Endothelial cell of umbilical vein (primary cell): ENCODE results near the gene CD81. TPM values are rescaled to one million over a fixed set of nuclear protein-coding genes. Genes with fewer than 3 reads are reported as not detected.

Experiments
- BruUV-seq: library from RNA; stranded (reverse); fragments of 400-500 nt; replicated peaks from 2 replicates; lab custom pipeline; 2021; lab: Mats Ljungman, UMichigan
- CTCF ChIA-PET: fragments of 300-600, 350-600 bp; sonication (Branson Sonifier 250); formaldehyde crosslinking; loops from one replicate; lab custom pipeline; 2021; ENCODE audit warnings: antibody characterized with exemption, inconsistent platforms; lab: Charles Lee
- POLR2A ChIA-PET: fragments of 300-600, 350-600 bp; sonication (Branson Sonifier 250); formaldehyde crosslinking; loops from one replicate; lab custom pipeline; 2021; ENCODE audit warnings: antibody characterized with exemption, inconsistent platforms; lab: Charles Lee
- DNase-seq: peaks from one replicate; pipeline ENCODE4 v3.0.0-alpha.2; 2011; ENCODE audit warnings: low read depth, low spot score
- FAIRE-seq: peaks from 2 replicates; lab custom pipeline; 2011; peaks lifted over from hg19 to GRCh38; lab: Jason Lieb, UNC
- H2AFZ ChIP-seq: 2 replicates; pipeline ENCODE4 v1.6.0; 2012; ENCODE audit warnings: low read depth, low read length, control low read depth, inconsistent platforms
- H3K27ac ChIP-seq: 2 replicates; pipeline ENCODE4 v1.5.1; 2011; ENCODE audit warnings: low read depth, mild to moderate bottlenecking, control low read depth, low read length, moderate library complexity; ENCODE audit not compliant: insufficient read depth
- H3K27me3 ChIP-seq, 2 experiments: 2 replicates each; pipeline versions ENCODE4 v1.6.0 to v1.6.1; 2011; ENCODE audit warnings: low read length in 2 of 2, mixed read lengths in 1 of 2; ENCODE audit not compliant: control insufficient read depth in 2 of 2, insufficient read depth in 2 of 2
- H3K36me3 ChIP-seq, 2 experiments: 2 replicates in 1 of 2; 3 replicates in 1 of 2; pipeline ENCODE4 v1.5.1; 2011; ENCODE audit warnings: low read length in 2 of 2, mild to moderate bottlenecking in 1 of 2, moderate library complexity in 1 of 2; ENCODE audit not compliant: control insufficient read depth in 2 of 2, insufficient read depth in 2 of 2; ENCODE audit errors: extremely low read depth in 1 of 2
- H3K4me1 ChIP-seq: 3 replicates; pipeline ENCODE4 v1.5.1; 2011; ENCODE audit warnings: mild to moderate bottlenecking, low read length; ENCODE audit not compliant: control insufficient read depth, insufficient read depth; ENCODE audit errors: extremely low read depth
- H3K4me2 ChIP-seq: 2 replicates; pipeline ENCODE4 v1.6.1; 2011; ENCODE audit warnings: low read length, control low read depth, mixed read lengths; ENCODE audit not compliant: insufficient read depth
- H3K4me3 ChIP-seq, 3 experiments: fragments of 200-600 bp in 1 of 3; sonication (generic), shearing (Covaris generic) in 1 of 3; replicated peaks in 1 of 3; 2 replicates each; pipeline ENCODE4 v1.5.1; 2011 to 2016; ENCODE audit warnings: control low read depth in 3 of 3, low read length in 3 of 3, mild to moderate bottlenecking in 2 of 3, inconsistent platforms in 1 of 3, low read depth in 1 of 3, moderate library complexity in 1 of 3; ENCODE audit not compliant: insufficient read depth in 1 of 3
- H3K79me2 ChIP-seq: 2 replicates; pipeline ENCODE4 v1.6.0; 2012; ENCODE audit warnings: low read length, inconsistent platforms; ENCODE audit not compliant: control insufficient read depth, insufficient read depth
- H3K9ac ChIP-seq: replicated peaks from 2 replicates; pipeline ENCODE3; 2011; ENCODE audit warnings: low read length, control low read depth; ENCODE audit not compliant: insufficient read depth; ENCODE audit errors: extremely low read depth
- H3K9me1 ChIP-seq: replicated peaks from 3 replicates; pipeline ENCODE4 v1.6.0; 2011; ENCODE audit warnings: mild to moderate bottlenecking, low read length; ENCODE audit not compliant: control insufficient read depth, insufficient read depth; ENCODE audit errors: extremely low read depth
- H3K9me3 ChIP-seq: replicated peaks from 2 replicates; pipeline ENCODE4 v1.5.1; 2012; ENCODE audit warnings: low read length, inconsistent platforms; ENCODE audit not compliant: control insufficient read depth, insufficient read depth
- H4K20me1 ChIP-seq: replicated peaks from 2 replicates; pipeline ENCODE3; 2011; ENCODE audit warnings: mild to moderate bottlenecking, low read length; ENCODE audit not compliant: control insufficient read depth, insufficient read depth; ENCODE audit errors: extremely low read depth
- EZH2 ChIP-seq: IDR thresholded peaks from 2 replicates; pipeline ENCODE4 v1.6.1; 2012; ENCODE audit warnings: borderline replicate concordance, low read depth, mild to moderate bottlenecking, moderate library complexity, low read length, inconsistent platforms; ENCODE audit not compliant: severe bottlenecking
- FOS ChIP-seq: IDR thresholded peaks from 2 replicates; pipeline ENCODE4 v1.6.1; 2011; ENCODE audit warnings: mild to moderate bottlenecking, low read length, moderate library complexity, borderline replicate concordance; ENCODE audit not compliant: insufficient read depth
- GATA2 ChIP-seq: IDR thresholded peaks from 2 replicates; pipeline ENCODE4 v1.7.0; 2011; ENCODE audit warnings: low read depth, mild to moderate bottlenecking, moderate library complexity, mixed read lengths, low read length; ENCODE audit not compliant: insufficient read length, insufficient read depth
- JUN ChIP-seq: IDR thresholded peaks from 2 replicates; pipeline ENCODE4 v1.6.1; 2011; ENCODE audit warnings: borderline replicate concordance, low read depth; ENCODE audit not compliant: insufficient read length, insufficient read depth
- MYC ChIP-seq: IDR thresholded peaks from one replicate; pipeline ENCODE4 v1.6.1; 2011; ENCODE audit warnings: mild to moderate bottlenecking, low read depth, low read length
- POLR2A ChIP-seq: IDR thresholded peaks from 2 replicates; pipeline ENCODE4 v1.6.1; 2012; ENCODE audit warnings: low read depth, mild to moderate bottlenecking, control low read depth, low read length
- POLR2AphosphoS5 ChIP-seq: IDR thresholded peaks from 2 replicates; pipeline ENCODE4 v1.6.1; 2012; ENCODE audit warnings: low read depth, mild to moderate bottlenecking, control low read depth, low read length, moderate library complexity; ENCODE audit not compliant: insufficient read depth
- dilution Hi-C: fragments of 300-500 bp; cut with MboI; formaldehyde crosslinking; loops from one replicate; pipeline ENCODE4 v1.15.0; 2019; ENCODE audit warnings: low sequenced_read_pairs; ENCODE audit not compliant: extremely low pct_ligation_motif_present
- intact Hi-C: fragments of 100-400 bp; cut with micrococcal nuclease; formaldehyde crosslinking; loops from one replicate; pipeline ENCODE4 v1.10.0; 2022
- polyA plus RNA-seq, 4 experiments: library from polyadenylated mRNA; depleted of rRNA in 3 of 4; stranded (reverse) in 3 of 4; unstranded in 1 of 4; fragments of >200 nt; gene quantifications; 2 replicates each; pipeline versions ENCODE4 v1.2.1 to v1.2.3, GENCODE V29; 2011 to 2012; ENCODE audit warnings: missing spikeins in 1 of 4
- total RNA-seq: library from RNA; stranded (reverse); gene quantifications from 2 replicates; pipeline ENCODE4 v1.2.3, GENCODE V29; 2021
- TF ChIP-seq, protein P1 (sequence below), 2 donors: IDR thresholded peaks; 1 replicate in 1 of 2; 2 replicates in 1 of 2; pipeline ENCODE4 v1.5.1; 2011; ENCODE audit warnings: low read length in 2 of 2, mild to moderate bottlenecking in 2 of 2, moderate library complexity in 2 of 2, control low read depth in 1 of 2, inconsistent platforms in 1 of 2, low read depth in 1 of 2; ENCODE audit not compliant: insufficient read depth in 1 of 2; ENCODE audit errors: extremely low read depth in 1 of 2
- TF ChIP-seq, protein P2 (sequence below): IDR thresholded peaks from 2 replicates; pipeline ENCODE4 v1.6.1; 2011; ENCODE audit not compliant: insufficient read depth, insufficient read length

Gene CD81
- total and polyA plus RNA-seq, 2 donors (not counting 3 experiments of a cell fraction or from before 2014, with no cell fraction given) = 409 to 802 TPM

DNA sequence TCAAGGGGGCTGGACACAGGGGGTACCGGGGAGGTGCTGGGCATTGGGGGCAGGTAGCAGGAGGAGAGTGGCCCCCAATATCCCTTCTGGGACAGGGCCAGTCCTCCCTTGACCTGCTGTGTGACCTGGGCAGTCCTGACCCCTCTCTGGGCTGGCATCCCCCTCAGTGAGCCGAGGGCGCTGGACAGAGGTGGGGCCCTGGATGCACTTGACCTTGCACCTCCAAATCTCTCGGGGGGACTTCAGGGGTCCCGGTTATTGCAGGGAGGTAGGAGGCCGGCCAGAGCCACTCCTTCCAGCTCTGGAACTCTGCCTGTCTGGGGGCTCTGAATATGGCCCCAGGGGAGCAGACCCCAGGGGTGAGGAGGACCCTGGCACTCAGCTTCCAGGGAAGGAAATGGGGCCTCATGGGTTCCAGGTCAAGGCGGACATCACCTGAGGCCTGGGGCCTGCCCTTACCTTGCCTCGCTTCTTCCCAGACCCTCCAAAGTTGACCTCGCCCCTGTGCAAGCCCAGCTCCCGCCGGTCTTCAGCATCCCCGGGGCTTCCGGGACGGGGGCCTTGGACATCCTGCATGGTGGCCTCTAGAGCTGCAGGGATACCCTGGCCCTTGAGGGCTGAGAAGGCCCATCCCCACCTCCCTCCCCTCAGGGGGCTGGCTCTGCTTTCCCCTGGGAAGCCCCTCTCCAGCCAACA lies 45.5 kb downstream of the CD81 start:
- no peaks in the 10 kb centered on the region for H3K79me2 ChIP-seq
- dilution Hi-C loops = no loop called here
- BruUV-seq = no TSS peak

DNA sequence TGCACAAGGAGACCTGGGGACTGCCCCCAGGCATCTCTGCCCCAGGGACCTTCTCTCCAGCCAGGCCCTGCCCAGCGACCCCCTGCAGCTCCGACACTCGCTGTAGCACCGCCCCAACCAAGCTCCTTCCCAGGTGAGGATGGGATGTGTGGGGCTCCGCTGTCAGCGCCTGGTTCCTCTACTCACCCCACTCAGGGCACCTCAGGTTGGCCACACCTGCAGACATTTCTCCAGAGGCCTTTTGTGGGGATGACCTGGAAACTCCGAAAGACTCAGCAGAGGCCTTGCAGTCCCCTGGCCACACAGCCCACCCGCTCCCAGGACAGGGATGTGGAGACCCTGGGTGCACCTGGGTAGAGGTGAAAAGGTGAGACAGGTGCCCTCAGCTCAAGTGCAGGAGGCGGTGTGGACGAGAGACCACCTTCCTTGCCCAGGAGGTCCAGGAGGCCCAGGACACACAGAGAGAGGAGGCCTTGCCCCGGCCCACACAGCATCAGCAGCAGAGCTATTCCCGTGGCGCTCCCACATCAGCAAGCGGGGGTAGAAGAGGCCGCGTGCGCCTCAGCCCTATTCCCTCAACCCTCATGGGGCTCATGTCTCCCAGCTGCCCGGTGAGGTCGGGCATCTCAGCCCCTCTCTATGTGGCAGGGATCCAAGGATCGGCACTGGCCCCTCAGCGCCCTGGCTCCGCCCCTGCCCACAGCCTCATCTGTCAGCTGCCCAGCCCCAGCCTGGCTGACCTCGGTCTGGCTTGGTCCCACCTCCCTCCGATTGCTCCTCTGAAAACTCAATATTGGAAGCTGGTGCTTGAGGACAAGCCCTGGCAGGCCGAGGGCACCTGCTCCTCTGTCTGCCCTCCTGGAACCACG lies 46.3 kb downstream of the CD81 start:
- Histone ChIP-seq H3K27ac (no peak overlapping the region), H4K20me1 (no peaks in the 10 kb centered on the region), H3K9me3 (no peaks in the 10 kb centered on the region), H3K9me1 (no peaks in the 10 kb centered on the region), H3K4me1 (no peaks in the 10 kb centered on the region), H2AFZ (no peak overlapping the region), H3K4me3 (no peak overlapping the region), H3K4me2 (no peak overlapping the region), H3K79me2 (no peaks in the 10 kb centered on the region), H3K9ac (no peak overlapping the region), H3K27me3 (no peaks in the 10 kb centered on the region), H3K36me3 (no peaks in the 10 kb centered on the region)
- BruUV-seq = no TSS peak
- dilution Hi-C loops = no loop called here
- CTCF ChIA-PET = interaction anchor here (1.4 to 10.1 kb wide), 4 partner anchors 108 to 465 kb away, joined by 3 to 829 read pairs (median 97); partner anchors contain the start of genes C11orf21 and TSPAN32
- intact Hi-C loops = no loop called here
- FAIRE-seq (no peak), DNase-seq (no peak)
- POLR2A ChIA-PET = no interaction called here
- TF ChIP-seq, protein P1, sequence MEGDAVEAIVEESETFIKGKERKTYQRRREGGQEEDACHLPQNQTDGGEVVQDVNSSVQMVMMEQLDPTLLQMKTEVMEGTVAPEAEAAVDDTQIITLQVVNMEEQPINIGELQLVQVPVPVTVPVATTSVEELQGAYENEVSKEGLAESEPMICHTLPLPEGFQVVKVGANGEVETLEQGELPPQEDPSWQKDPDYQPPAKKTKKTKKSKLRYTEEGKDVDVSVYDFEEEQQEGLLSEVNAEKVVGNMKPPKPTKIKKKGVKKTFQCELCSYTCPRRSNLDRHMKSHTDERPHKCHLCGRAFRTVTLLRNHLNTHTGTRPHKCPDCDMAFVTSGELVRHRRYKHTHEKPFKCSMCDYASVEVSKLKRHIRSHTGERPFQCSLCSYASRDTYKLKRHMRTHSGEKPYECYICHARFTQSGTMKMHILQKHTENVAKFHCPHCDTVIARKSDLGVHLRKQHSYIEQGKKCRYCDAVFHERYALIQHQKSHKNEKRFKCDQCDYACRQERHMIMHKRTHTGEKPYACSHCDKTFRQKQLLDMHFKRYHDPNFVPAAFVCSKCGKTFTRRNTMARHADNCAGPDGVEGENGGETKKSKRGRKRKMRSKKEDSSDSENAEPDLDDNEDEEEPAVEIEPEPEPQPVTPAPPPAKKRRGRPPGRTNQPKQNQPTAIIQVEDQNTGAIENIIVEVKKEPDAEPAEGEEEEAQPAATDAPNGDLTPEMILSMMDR (IDR thresholded peaks at IDR 0.05; ENCODE audit: extremely low read depth in 1 of 2, insufficient read depth in 1 of 2, low read depth in 1 of 2, low read length in 2 of 2) = no peak
- TF ChIP-seq EZH2 (no peak), GATA2 (no peak), JUN (no peak), MYC (no peak), FOS (no peak), POLR2A (no peak), POLR2AphosphoS5 (no peak)
- TF ChIP-seq, protein P2, sequence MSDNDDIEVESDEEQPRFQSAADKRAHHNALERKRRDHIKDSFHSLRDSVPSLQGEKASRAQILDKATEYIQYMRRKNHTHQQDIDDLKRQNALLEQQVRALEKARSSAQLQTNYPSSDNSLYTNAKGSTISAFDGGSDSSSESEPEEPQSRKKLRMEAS = no peak

More for the DNA sequence above, 45.5 kb downstream of the CD81 start:
- ChIA-PET CTCF (interaction anchor here (8.0 to 10.1 kb wide), 2 partner anchors 108 to 118 kb away, joined by 190 to 829 read pairs; partner anchors contain the start of genes C11orf21 and TSPAN32), POLR2A (no interaction called here)
- no peak for TF ChIP-seq POLR2AphosphoS5
- H2AFZ ChIP-seq = no peak overlapping the region
- no peak overlapping the region for H3K9ac ChIP-seq
- no peak overlapping the region for H3K27ac ChIP-seq
- H3K27me3 ChIP-seq = no peaks in the 10 kb centered on the region
- FAIRE-seq (no peak), DNase-seq (no peak)
- H3K4me2 ChIP-seq = no peak overlapping the region
- no peak overlapping the region for H3K4me3 ChIP-seq
- H4K20me1 ChIP-seq = no peaks in the 10 kb centered on the region
- no peaks in the 10 kb centered on the region for H3K36me3 ChIP-seq
- H3K4me1 ChIP-seq = no peaks in the 10 kb centered on the region
- intact Hi-C loops = no loop called here
- no peaks in the 10 kb centered on the region for H3K9me3 ChIP-seq
- H3K9me1 ChIP-seq = no peaks in the 10 kb centered on the region
